GM21529 (cell line): ENCODE results near the gene PLOD3.

Source experiments
- ATAC-seq: cut with Tn5 transposase; IDR thresholded peaks from one replicate; pipeline ENCODE4 v1.9.1; 2021; ENCODE audit not compliant: unreplicated experiment

The PLOD3 gene

GRCh38 chr7:101186194-101186593 lies 31.2 kb downstream of the PLOD3 start:
- no peak for ATAC-seq

- no peak for ATAC-seq
Measured at GRCh38 chr7:101185258-101185839, 32.0 kb downstream of the PLOD3 start.

DNA sequence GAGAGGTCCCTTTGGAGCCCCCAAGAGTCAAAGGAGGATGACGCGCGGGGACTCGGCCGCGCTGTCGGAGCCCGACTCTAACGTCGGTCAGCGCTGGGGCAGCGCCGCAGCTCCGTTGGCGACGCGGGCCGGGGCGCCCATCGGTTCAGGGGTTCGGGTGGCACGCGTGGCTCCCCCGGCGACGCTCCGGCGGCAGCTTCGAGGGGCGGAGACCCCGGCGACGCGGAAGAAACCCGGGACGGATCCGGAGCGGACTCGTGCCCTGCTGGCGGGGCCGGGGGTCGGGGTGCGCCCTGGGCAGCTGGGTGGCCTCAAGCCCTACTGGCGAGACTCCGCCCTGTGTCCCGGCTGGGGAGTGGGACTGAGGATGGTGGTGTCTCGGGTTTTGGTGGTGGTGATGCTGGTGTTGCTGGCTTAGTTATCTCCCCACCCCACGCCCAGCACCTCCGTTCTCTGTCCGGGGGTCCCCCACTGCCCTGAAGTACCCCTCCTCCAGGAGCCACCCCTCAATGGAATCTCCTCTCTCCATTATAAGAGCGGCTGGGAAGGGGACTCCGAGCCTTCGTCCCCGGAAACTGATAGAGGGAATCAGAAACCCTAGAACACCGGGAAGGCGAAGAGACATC lies 37.1 kb downstream of the PLOD3 start, which contains the start of gene NAT16:
NAT16 (minus strand) TSS at position 164 of the 626 bp plus-strand sequence. CDS start 5,486 bp downstream, outside the sequence.
- ATAC-seq, result no peak

GRCh38 chr7:101179713-101180112 lies 37.7 kb downstream of the PLOD3 start:
- ATAC-seq, result no peak

DNA sequence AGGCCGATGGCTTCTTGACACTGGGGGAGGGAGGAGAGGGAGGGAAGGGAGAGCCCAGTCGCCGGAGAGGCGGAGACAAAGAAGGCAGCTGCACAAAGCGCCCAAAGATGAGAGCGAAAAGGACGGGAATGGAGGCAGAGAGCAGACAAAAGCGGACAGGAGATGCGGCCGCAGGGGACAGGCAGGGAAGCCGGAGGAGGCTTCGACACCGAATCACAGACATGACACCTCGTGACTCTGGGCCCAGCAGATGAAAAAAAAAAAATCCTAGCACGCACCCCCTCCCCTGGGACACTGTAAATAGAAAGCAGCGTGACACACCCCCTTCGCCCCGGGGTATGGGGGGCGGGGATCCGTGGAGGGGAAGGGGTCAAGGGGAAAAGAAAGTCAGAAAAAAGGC lies 38.3 kb downstream of the PLOD3 start:
- no peak for ATAC-seq

DNA sequence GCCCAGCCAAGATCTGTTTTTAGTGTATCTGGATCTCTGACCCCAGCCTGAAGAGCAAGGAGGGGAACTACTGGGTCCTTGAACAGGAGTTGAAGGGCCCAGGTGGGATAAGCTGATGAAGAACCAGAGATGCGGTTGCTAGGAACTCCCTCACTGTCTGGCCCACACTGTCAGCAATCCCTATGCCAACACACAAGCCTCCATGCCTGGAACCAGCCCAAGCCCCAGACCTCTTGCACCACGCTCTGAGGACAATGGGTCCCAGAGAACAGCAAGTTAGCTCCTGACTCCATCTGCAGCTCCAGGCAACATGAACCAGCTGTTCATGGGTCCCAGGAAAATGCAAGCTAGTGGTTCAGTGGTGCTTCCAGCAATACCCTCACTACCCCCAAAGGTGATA lies 39.7 kb downstream of the PLOD3 start:
- no peak for ATAC-seq

- ATAC-seq, result no peak
Measured at GRCh38 chr7:101175664-101176063, 41.7 kb downstream of the PLOD3 start.

GRCh38 chr7:101174322-101174854 lies 43.0 kb downstream of the PLOD3 start:
- no peak for ATAC-seq

DNA sequence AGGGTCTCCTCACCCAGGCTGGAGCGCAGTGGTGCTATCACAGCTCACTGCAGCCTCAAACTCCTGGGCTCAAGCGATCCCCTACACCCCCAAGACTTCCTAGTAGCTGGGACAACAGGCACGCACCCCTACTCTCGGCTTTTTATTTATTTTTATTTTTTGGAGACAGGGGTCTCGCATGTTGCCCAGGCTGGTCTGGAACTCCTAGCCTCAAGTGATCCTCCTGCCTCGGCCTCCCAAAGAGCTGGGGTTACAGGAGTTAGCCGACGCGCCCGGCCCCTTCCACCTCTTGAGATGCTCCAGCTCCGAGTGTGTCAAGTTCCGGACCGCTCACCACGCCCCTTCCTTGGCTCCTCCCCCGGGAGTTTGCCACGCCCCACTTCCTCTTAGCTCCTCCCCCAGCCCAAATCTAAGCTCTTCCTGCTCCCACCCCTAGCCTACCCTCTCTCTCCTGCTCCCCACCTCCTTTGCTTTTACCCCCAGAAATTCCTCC lies 43.6 kb downstream of the PLOD3 start:
- ATAC-seq, result no peak

GRCh38 chr7:101172854-101173751 lies 44.3 kb downstream of the PLOD3 start:
- ATAC-seq, result no peak

GRCh38 chr7:101172005-101172853 lies 45.2 kb downstream of the PLOD3 start:
- no peak for ATAC-seq

GRCh38 chr7:101171442-101171837 lies 45.9 kb downstream of the PLOD3 start:
- ATAC-seq, result no peak

DNA sequence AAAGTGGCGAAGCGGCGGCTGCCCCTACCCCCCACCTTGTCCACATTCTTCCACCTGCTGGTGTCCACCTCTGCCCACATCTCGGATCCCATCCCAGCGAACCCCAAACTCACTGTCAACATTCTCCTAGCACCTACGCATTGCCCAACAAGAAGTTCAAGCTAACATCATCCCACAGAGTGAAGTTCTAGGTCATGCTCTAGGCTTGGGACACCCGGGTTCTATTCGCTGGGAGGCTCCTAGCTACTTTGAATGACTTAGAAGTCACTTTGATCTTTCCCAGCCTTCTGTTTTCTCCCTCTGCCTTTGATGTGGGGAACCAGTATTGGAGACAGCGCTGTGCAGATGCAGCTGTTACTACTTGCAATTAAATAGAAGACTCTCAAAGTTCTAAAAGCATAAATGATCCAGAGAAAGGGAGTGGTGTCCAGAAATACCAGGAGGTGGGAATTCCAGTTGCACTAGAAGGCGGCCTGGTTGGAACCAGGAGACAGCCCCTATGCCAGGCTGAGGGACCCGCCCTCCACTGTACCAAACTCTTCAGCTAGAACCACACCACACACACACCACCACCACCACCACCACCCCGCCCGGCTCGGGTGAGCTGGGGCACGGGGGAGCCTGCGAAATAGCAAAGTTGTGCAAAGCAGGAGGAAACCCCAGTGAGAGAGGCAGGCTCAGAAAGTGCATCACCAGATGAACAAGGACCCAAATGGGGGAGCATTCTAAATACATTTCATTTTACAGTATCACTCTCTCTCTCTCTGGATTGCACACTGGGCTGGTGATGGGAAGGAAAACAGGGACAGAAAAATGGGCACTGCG lies 46.6 kb downstream of the PLOD3 start:
- ATAC-seq, result no peak

GRCh38 chr7:101169838-101170551 lies 47.4 kb downstream of the PLOD3 start:
- ATAC-seq, result no peak

DNA sequence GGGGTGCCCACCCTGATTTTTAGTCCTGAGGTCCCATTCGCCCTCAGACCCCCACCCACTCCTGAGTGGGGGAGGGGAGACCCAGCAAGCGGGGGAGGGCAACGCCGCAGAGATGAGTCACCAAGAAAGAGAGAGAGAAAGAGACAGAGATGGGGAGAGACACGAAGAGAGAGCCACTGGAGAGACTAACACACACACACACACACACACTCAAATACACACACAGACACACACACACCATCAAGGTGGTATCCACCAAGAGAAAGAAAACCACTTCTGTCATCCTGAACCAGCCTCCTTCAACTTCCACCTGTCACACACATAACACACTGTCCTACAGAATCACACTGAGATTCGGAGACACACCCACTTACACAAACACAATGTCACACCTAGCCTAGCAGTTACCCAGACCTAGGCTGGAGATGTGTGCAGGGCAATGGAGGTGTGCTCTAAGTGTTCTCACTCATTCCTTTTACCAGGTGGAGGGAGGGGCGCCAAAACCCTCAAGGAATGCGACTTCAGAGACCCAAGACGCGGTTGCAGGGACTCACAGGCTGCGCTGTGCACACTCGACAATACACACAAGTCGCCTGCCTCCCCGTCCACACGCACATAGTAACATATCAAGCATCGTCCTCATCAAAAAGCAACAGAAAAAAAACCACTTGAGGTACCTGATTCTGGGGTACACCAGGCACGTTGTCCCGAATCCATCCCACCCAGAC lies 48.1 kb downstream of the PLOD3 start:
- no peak for ATAC-seq

GRCh38 chr7:101168412-101169049 lies 48.9 kb downstream of the PLOD3 start:
- no peak for ATAC-seq

GRCh38 chr7:101167645-101168411 lies 49.6 kb downstream of the PLOD3 start:
- ATAC-seq, result no peak
